IPS DF 4.7 (cell line): Measurements from ENCODE around the gene DUS1L.
"Not testable (repeated sequence)": the region's sequence is repeated elsewhere in the genome, so short reads cannot be mapped to it uniquely, and the experiment has no call there.

Source experiments
- DNase-seq: peaks from one replicate; pipeline ENCODE4 v3.0.0-alpha.2; 2013; ENCODE audit warnings: low spot score; ENCODE audit errors: extremely low read depth

Gene DUS1L

GRCh38 chr17:82039695-82040299 is 25.8 kb downstream of the DUS1L start:
- DNase-seq, result no peak

- not testable (repeated sequence) for DNase-seq
Observed at GRCh38 chr17:82038796-82039409, 26.7 kb downstream of the DUS1L start.

GRCh38 chr17:82037889-82038195 is 27.8 kb downstream of the DUS1L start:
- no peak for DNase-seq

- DNase-seq, result no peak
Observed at GRCh38 chr17:82037092-82037888, 28.3 kb downstream of the DUS1L start, which contains the start of gene DCXR. TSS of gene DCXR (minus strand) at chr17:82037697. CDS start at chr17:82037682, 15 bp downstream.

GRCh38 chr17:82036634-82037091 is 28.9 kb downstream of the DUS1L start:
- no peak for DNase-seq

GRCh38 chr17:82035956-82036633 is 29.5 kb downstream of the DUS1L start:
- DNase-seq, result no peak

- no peak for DNase-seq
Observed at GRCh38 chr17:82035488-82035887, 30.1 kb downstream of the DUS1L start.

GRCh38 chr17:82034371-82035011 is 31.1 kb downstream of the DUS1L start:
- DNase-seq, result no peak

- no peak for DNase-seq
Observed at GRCh38 chr17:82033359-82034085, 32.1 kb downstream of the DUS1L start.

- no peak for DNase-seq
Observed at GRCh38 chr17:82031885-82032627, 33.5 kb downstream of the DUS1L start.

GRCh38 chr17:82031303-82031884 is 34.2 kb downstream of the DUS1L start, which contains the start of gene RAC3:
TSS of gene RAC3 (plus strand) at chr17:82031678. CDS start at chr17:82031762, 84 bp downstream.
- DNase-seq, result no peak

- no peak for DNase-seq
Observed at GRCh38 chr17:82030470-82031302, 34.9 kb downstream of the DUS1L start.

GRCh38 chr17:82029990-82030469 is 35.6 kb downstream of the DUS1L start:
- no peak for DNase-seq

GRCh38 chr17:82029391-82029790 is 36.2 kb downstream of the DUS1L start:
- DNase-seq, result no peak

GRCh38 chr17:82028966-82029365 is 36.6 kb downstream of the DUS1L start:
- no peak for DNase-seq

- DNase-seq, result no peak
Observed at GRCh38 chr17:82028246-82028645, 37.4 kb downstream of the DUS1L start.

- DNase-seq, result no peak
Observed at GRCh38 chr17:82025401-82026107, 40.0 kb downstream of the DUS1L start.

- DNase-seq, result no peak
Observed at GRCh38 chr17:82024859-82025258, 40.7 kb downstream of the DUS1L start.
